Aorta (tissue), 5 donors: Measurements from ENCODE around the gene RHBG. TPM values are rescaled to one million over a fixed set of nuclear protein-coding genes. Genes with fewer than 3 reads are reported as not detected.
A peak's percentile ranks its signal among the peaks of the same experiment; 100 is the strongest.

Experiments
- ATAC-seq: fragments of 200-7000 bp; cut with Tn5 transposase; one replicate; pipeline ENCODE4 v1.9.1; 2022; ENCODE audit warnings: moderate library complexity; ENCODE audit not compliant: low FRiP score
- DNase-seq, 2 donors: peaks; one replicate each; pipeline ENCODE4 v3.0.0-alpha.2; 2020
- H3K27ac ChIP-seq, 2 donors: one replicate each; pipeline ENCODE4 v1.5.1; 2013; ENCODE audit warnings: low read length in 2 of 2, mild to moderate bottlenecking in 2 of 2, moderate library complexity in 2 of 2, control low read depth in 1 of 2, inconsistent platforms in 1 of 2, low read depth in 1 of 2
- H3K27me3 ChIP-seq, 2 donors: one replicate each; pipeline ENCODE4 v1.6.1; 2013; ENCODE audit warnings: control low read depth in 1 of 2, low read length in 1 of 2, mild to moderate bottlenecking in 1 of 2, moderate library complexity in 1 of 2; ENCODE audit not compliant: insufficient read depth in 2 of 2, control insufficient read depth in 1 of 2
- H3K36me3 ChIP-seq, 2 donors: one replicate each; pipeline ENCODE4 v1.6.1; 2013; ENCODE audit warnings: control low read depth in 1 of 2, low read length in 1 of 2, mild to moderate bottlenecking in 1 of 2; ENCODE audit not compliant: insufficient read depth in 2 of 2, control insufficient read depth in 1 of 2
- H3K4me1 ChIP-seq, 2 donors: one replicate each; pipeline ENCODE4 v1.6.1; 2013; ENCODE audit warnings: low read length in 2 of 2, control low read depth in 1 of 2, mild to moderate bottlenecking in 1 of 2, moderate library complexity in 1 of 2; ENCODE audit not compliant: insufficient read depth in 2 of 2, control insufficient read depth in 1 of 2
- H3K4me3 ChIP-seq, 2 donors: one replicate each; pipeline ENCODE4 v1.5.1; 2013; ENCODE audit warnings: low read length in 2 of 2, control low read depth in 1 of 2, mild to moderate bottlenecking in 1 of 2
- H3K9me3 ChIP-seq: one replicate; pipeline ENCODE4 v1.6.1; 2013; ENCODE audit warnings: mild to moderate bottlenecking, low read length; ENCODE audit not compliant: control insufficient read depth
- WGBS, 2 donors: extraction: QIAGEN DNeasy Blood & Tissue Kit; methylation state at CpG; one replicate each; pipeline ENCODE4 v1.1.7; 2013; 5-methylcytosine and 5-hydroxymethylcytosine counted together
- intact Hi-C, 2 donors: fragments of 100-400 bp; cut with DNase I; formaldehyde crosslinking; loops; one replicate each; pipeline versions ENCODE4 v1.14.2 to v1.15.0; 2022
- polyA plus RNA-seq, 2 donors: library from polyadenylated mRNA; stranded (reverse); fragments of 200-250 nt; gene quantifications; one replicate each; pipeline ENCODE4 v1.2.3, GENCODE V29; 2013
- total RNA-seq, 2 donors: library from RNA; stranded (reverse); fragmentation: NEBNext Ultra II Directional; extraction: Animal tissue kit (Norgen Biotek cat#: 25700); gene quantifications; one replicate each; pipeline ENCODE4 v1.2.1, GENCODE V29; 2021
- donor health status: healthy with polysubstance abuse.
- donor health status: Bipolar disorder and iron deficiency.
- donor health status: DM: no; HTN: no; CAD: no.
- donor health status: DM: no; HTN: no; CAD: no.
- donor health status: DM: yes; HTN: yes; CAD: no.

Gene RHBG
- total and polyA plus RNA-seq, 4 donors = not detected

DNA sequence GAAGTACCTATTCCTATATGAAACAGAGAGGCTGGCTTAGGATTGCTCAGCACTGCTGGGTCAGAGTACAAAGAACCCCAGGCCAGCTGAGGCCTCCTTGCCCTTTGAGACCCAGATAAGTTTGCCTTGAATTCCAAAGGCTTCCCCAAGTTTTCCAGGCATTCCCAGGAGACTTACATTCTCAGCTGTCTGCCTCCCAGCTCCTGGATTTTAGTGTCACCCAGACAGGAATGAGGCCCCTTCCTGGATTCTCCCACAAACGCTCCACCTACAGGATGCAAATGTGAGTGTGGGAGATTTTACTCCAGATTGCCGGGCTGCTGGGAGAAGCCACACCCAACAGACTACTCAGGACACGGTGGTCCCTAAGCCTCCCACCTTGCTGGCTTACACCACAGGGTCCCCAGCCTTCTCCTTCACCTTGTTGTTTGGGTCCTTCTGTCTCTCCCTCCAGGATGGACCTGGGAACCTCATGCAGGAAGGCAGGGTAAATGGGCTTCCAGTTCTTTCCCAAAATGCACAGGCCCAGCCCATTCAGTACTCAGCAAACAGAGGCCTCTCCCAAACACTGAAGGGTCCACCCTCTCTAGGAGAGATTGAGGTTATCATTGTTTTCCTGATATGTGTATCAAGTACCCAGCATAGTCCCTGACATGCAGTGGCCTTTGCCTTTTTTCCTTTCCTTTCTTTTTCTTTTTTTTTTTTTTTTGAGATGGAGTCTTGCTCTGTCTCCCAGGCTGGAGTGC, 10.6 kb downstream of the RHBG start:
- Histone ChIP-seq H3K27ac (no peak overlapping the region), H3K4me3 (no peak overlapping the region), H3K4me1 (no peaks in the 10 kb centered on the region), H3K27me3 (no peaks in the 10 kb centered on the region), H3K36me3 (no peaks in the 10 kb centered on the region), H3K9me3 (no peaks in the 10 kb centered on the region)
- intact Hi-C loops = loop anchor here (10.0 kb wide), 2 partner anchors 225 to 235 kb away; partner anchors contain the start of genes GPATCH4 (in 1 of the 2) and HAPLN2 (in 1 of the 2)
- ATAC-seq = no peak
- 67 to 79% methylated on average over 3 of the region's 3 CpGs for WGBS, 2 donors
- no peak for DNase-seq

DNA sequence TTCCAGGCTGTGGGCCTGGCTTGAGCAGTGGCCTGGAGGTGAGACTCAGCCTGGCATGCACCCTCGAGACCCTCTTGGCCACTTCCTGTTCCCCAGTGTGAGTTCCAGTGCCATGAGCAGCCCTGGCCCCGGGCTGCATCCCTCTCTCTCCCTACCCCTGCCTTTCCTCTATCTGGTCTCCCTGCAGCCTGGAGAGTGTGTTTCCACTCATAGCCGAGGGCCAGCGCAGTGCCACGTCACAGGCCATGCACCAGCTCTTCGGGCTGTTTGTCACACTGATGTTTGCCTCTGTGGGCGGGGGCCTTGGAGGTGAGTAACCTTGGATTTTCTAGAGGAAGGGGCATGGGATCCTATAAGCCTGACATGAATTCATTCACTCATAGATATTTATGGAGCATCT, 13.6 kb downstream of the RHBG start:
- no peak for ATAC-seq
- intact Hi-C loops = loop anchor here (10.0 kb wide), 2 partner anchors 222 to 232 kb away; partner anchors contain the start of genes GPATCH4 (in 1 of the 2) and HAPLN2 (in 1 of the 2)
- no peaks in the 10 kb centered on the region for H3K4me1 ChIP-seq

DNA sequence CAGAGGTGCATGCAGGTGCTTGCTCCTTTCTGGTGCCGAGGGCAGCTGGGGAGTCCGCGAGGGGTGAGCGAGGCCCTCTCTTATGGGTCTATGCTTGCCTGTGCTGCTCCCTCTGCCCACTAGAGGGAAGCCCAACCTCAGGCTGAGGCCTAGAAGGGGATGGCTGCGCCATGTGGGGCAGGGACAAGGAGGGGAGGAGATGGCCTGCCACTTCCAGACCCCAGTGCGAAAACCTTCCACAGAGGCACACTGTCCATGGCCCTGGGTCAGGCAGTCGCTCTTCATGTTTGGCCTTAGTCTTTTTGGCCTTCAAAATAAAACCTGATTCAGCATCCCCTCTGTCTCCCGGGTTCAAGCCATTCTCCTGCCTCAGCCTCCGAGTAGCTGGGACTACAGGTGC, 14.0 kb downstream of the RHBG start:
- H3K4me3 ChIP-seq = no peak overlapping the region
- no peaks in the 10 kb centered on the region for H3K36me3 ChIP-seq
- 57 to 59% methylated on average over 9 of the region's 9 CpGs for WGBS, 2 donors
- H3K4me1 ChIP-seq = no peaks in the 10 kb centered on the region
- no peaks in the 10 kb centered on the region for H3K9me3 ChIP-seq
- H3K27me3 ChIP-seq = no peaks in the 10 kb centered on the region
- DNase-seq = peak; percentile 58 to 84
- H3K27ac ChIP-seq = no peak overlapping the region
- intact Hi-C loops = loop anchor here (10.0 kb wide), 2 partner anchors 222 to 232 kb away; partner anchors contain the start of genes GPATCH4 (in 1 of the 2) and HAPLN2 (in 1 of the 2)
- peak; percentile 70 for ATAC-seq

More for the DNA sequence above, 13.6 kb downstream of the RHBG start:
- Histone ChIP-seq H3K9me3 (no peaks in the 10 kb centered on the region), H3K27me3 (no peaks in the 10 kb centered on the region), H3K4me3 (no peak overlapping the region), H3K36me3 (no peaks in the 10 kb centered on the region), H3K27ac (no peak overlapping the region)
- DNase-seq = no peak
- 70 to 71% methylated on average over 7 of the region's 7 CpGs for WGBS, 2 donors

DNA sequence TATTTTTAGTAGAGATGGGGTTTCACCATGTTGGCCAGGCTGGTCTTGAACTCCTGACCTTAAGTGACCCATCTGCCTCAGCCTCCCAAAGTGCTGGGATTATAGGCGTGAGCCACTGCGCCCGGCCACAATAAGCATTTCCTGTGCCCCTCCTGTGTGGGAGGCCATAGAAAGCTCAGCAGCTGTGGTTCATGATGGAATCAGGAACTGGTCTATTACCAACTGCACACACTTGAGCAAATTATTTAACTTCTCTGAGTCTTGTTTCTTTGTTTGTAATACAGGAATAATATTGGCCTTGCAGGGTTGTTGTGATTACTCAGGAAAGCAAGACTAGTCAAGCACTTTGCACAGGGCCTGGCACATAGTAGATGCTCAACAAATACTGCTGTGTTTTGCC, 15.0 kb downstream of the RHBG start:
- intact Hi-C loops = loop anchor here (2.0 to 10.0 kb wide), 3 partner anchors 61 to 231 kb away; partner anchors contain the start of genes GPATCH4 (in 1 of the 2) and HAPLN2 (in 1 of the 2)
- no peak for ATAC-seq
- no peak overlapping the region for H3K27ac ChIP-seq

DNA sequence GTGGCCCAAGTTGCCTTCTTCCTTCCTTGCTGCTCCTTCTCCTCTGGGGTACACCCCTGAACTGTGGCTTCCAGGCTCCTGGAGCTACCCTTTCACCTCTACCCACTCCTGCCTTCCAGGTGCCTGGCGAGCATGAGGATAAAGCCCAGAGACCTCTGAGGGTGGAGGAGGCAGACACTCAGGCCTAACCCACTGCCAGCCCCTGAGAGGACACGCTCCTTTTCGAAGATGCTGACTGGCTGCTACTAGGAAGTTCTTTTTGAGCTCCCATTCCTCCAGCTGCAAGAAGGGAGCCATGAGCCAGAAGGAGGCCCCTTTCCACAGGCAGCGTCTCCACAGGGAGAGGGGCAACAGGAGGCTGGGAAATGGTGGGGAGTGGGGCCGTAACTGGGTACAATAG, 15.6 kb downstream of the RHBG start:
- intact Hi-C loops = loop anchor here (2.0 to 10.0 kb wide), 3 partner anchors 60 to 230 kb away; partner anchors contain the start of genes GPATCH4 (in 1 of the 2) and HAPLN2 (in 1 of the 2)
- H3K9me3 ChIP-seq = no peaks in the 10 kb centered on the region
- DNase-seq = no peak
- H3K4me3 ChIP-seq = no peak overlapping the region
- H3K27me3 ChIP-seq = peaks cover 0 to 2% of the 10 kb centered on the region in 2 donors
- no peaks in the 10 kb centered on the region for H3K36me3 ChIP-seq
- WGBS, 2 donors = 94 to 97% methylated on average over 5 of the region's 5 CpGs
- ATAC-seq = no peak
- H3K4me1 ChIP-seq = no peaks in the 10 kb centered on the region
- no peak overlapping the region for H3K27ac ChIP-seq

More for the DNA sequence above, 15.0 kb downstream of the RHBG start:
- Histone ChIP-seq H3K36me3 (no peaks in the 10 kb centered on the region), H3K9me3 (no peaks in the 10 kb centered on the region), H3K4me1 (no peaks in the 10 kb centered on the region), H3K4me3 (no peak overlapping the region), H3K27me3 (peaks cover 0 to 2% of the 10 kb centered on the region in 2 donors)
- 78 to 94% methylated on average over 3 of the region's 3 CpGs for WGBS, 2 donors
- no peak for DNase-seq

DNA sequence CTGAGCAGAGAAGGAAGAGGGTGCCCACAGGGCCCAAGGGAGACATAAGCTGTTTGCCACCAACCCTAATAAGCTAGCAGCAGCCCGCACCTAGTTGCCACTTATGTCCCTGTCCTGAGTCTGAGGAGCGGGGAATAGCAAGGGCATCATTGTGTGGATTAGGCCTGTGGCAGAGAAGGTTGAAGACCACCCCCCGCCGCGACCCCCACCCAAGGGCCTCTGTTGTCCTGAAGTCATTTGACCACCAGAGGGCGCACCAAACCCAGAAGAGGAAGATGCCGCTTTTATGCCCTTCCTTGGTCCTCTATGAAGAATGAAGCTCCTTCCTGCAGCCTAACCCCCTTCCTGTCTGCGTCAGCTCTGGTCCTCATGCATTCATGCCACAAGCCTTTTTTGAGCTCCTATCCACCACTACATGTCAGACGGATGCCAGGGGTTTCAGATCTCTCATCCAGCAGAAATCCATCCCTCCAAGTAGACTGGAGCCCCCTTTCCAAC, 16.6 kb downstream of the RHBG start:
- intact Hi-C loops = loop anchor here (2.0 to 10.0 kb wide), 3 partner anchors 59 to 229 kb away; partner anchors contain the start of genes GPATCH4 (in 1 of the 2) and HAPLN2 (in 1 of the 2)
- H3K36me3 ChIP-seq = no peaks in the 10 kb centered on the region
- no peak overlapping the region for H3K4me3 ChIP-seq
- H3K27me3 ChIP-seq = peaks cover 0 to 2% of the 10 kb centered on the region in 2 donors
- no peaks in the 10 kb centered on the region for H3K9me3 ChIP-seq
- no peaks in the 10 kb centered on the region for H3K4me1 ChIP-seq
- DNase-seq = peak; percentile 74 to 84
- 14 to 15% methylated on average over 9 of the region's 9 CpGs for WGBS, 2 donors
- H3K27ac ChIP-seq = no peak overlapping the region
- ATAC-seq = peak; percentile 48

DNA sequence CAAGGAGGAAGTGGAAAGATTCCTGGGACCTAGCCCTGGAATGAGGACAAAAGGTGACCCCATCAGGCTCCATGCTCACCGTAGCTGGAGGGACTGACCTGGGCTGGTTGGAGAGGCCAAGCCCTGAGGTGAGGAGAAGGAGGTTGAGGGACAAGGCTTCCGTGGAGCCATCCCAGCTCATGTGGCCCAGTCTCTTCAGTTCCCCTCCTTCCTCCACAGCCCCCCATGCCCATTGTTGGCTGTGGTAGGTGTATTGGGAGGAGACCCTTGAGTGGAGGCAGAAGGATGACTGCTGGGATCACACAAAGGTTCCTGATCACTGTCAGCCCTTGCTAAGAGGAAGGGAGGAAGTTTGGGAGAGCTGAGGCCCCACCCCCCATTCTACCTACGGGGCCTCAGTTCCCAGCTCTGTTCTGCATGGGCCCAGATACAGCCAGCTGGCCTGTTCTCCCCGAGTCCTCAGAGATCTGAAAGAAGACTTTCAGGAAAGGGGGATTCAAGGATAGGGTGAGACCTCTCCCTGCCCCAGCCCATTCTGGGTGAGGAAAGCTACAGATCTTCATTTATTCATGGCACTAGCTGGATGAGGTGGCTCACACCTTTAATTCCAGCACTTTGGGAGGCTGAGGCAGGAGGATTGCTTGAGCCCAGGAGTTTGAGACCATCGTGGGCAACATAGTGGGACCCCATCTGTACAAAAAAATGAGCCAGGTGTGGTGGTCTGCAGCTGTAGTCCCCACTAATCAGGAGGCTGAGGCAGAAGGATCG, 17.3 kb downstream of the RHBG start:
- no peak for ATAC-seq
- no peak overlapping the region for H3K4me3 ChIP-seq
- 87 to 90% methylated on average over 6 of the region's 6 CpGs for WGBS, 2 donors
- DNase-seq = no peak
- intact Hi-C loops = loop anchor here (2.0 to 10.0 kb wide), 3 partner anchors 58 to 228 kb away; partner anchors contain the start of genes GPATCH4 (in 1 of the 2) and HAPLN2 (in 1 of the 2)
- H3K27me3 ChIP-seq = peaks cover 0 to 2% of the 10 kb centered on the region in 2 donors
- H3K27ac ChIP-seq = no peak overlapping the region
- H3K36me3 ChIP-seq = no peaks in the 10 kb centered on the region
- no peaks in the 10 kb centered on the region for H3K9me3 ChIP-seq
- no peaks in the 10 kb centered on the region for H3K4me1 ChIP-seq
